GM12891 (cell line): ENCODE results near the gene CXXC5.

Experiments
- POLR2A ChIP-seq: IDR thresholded peaks from 2 replicates; pipeline ENCODE4 v1.6.1; 2011; ENCODE audit warnings: low read depth, low read length, control low read depth
- TAF1 ChIP-seq: IDR thresholded peaks from 2 replicates; pipeline ENCODE4 v1.6.1; 2011; ENCODE audit warnings: low read depth, low read length, control low read depth

DNA sequence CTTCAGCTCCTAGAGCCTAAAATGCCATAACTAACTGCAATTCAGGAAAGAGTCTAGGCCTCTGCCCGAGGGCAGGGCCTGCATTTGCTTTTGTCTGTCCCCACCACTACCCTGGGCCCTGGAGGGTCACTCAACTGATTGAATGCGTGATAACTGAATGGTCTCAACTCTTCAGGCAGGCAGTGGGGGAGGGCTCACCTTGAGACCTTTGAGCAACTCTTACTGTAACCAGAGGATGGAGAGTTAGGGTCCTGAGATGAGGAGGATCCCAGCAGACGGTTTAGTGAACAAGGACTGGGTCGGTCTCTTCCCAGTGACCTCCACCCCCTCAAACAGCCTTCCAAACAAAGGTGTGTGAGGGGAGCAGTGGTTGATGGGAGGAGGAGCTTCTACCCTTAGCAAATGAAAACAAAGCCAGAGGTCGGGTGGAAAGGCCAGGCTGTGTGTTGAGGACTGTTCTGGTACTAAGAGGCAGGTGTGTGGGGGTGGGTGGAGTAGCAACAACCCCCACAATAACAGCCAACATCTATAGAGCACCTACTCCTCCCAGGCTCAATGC, 59.4 kb downstream of the CXXC5 start:
- TF ChIP-seq POLR2A (no peak), TAF1 (no peak)
